HepG2 (cell line): ENCODE measurements around the gene ANO9. TPM values are rescaled to one million over a fixed set of nuclear protein-coding genes. Genes with fewer than 3 reads are reported as not detected.
A peak's percentile ranks its signal among the peaks of the same experiment; 100 is the strongest.

Source experiments
- ERF ChIP-seq: IDR thresholded peaks from 2 replicates; pipeline ENCODE4 v1.6.1; 2018; ENCODE audit warnings: missing biosample characterization, missing genetic modification reagents
- ETV6 ChIP-seq: sonication (generic); formaldehyde crosslinking; conservative IDR thresholded peaks from 2 replicates; pipeline ENCODE4 v1.4.0; 2020; ENCODE audit warnings: missing genetic modification reagents
- FOSL2 ChIP-seq: sonication (generic); formaldehyde crosslinking; IDR thresholded peaks from 2 replicates; pipeline ENCODE4 v1.4.0; 2020; ENCODE audit warnings: missing genetic modification reagents
- GTF3A ChIP-seq: sonication (generic); formaldehyde crosslinking; conservative IDR thresholded peaks from 2 replicates; pipeline ENCODE4 v1.4.0; 2020; ENCODE audit warnings: mild to moderate bottlenecking, missing genetic modification reagents
- HNF4G ChIP-seq, 2 experiments: sonication (generic) in 1 of 2; formaldehyde crosslinking in 1 of 2; IDR thresholded peaks; 2 replicates each; pipeline versions ENCODE4 v1.4.0 to v1.6.1; 2011 to 2020; ENCODE audit warnings: borderline replicate concordance in 2 of 2, low read depth in 2 of 2, mild to moderate bottlenecking in 2 of 2, low read length in 1 of 2, missing genetic modification reagents in 1 of 2, moderate library complexity in 1 of 2
- IRF2 ChIP-seq: IDR thresholded peaks from 2 replicates; pipeline ENCODE4 v1.6.1; 2018; ENCODE audit warnings: missing genetic modification reagents, missing compliant biosample characterization
- KLF6 ChIP-seq: IDR thresholded peaks from 2 replicates; pipeline ENCODE4 v1.8.0; 2016; ENCODE audit warnings: missing biosample characterization, missing genetic modification reagents
- MBNL3 ChIP-seq: fragments of 250-450 bp; sonication (Bioruptor Pico); conservative IDR thresholded peaks from 2 replicates; pipeline ENCODE4 v1.8.0; 2022; ENCODE audit warnings: mild to moderate bottlenecking, inconsistent platforms
- NPAS2 ChIP-seq: sonication (generic); formaldehyde crosslinking; IDR thresholded peaks from 2 replicates; pipeline ENCODE4 v1.8.0; 2022; ENCODE audit warnings: mild to moderate bottlenecking, missing genetic modification reagents, borderline replicate concordance
- NR2C2 ChIP-seq: sonication (generic); formaldehyde crosslinking; IDR thresholded peaks from 2 replicates; pipeline ENCODE4 v1.4.0; 2020; ENCODE audit warnings: missing genetic modification reagents, mild to moderate bottlenecking, moderate library complexity, borderline replicate concordance
- PATZ1 ChIP-seq: sonication (generic); formaldehyde crosslinking; IDR thresholded peaks from 2 replicates; pipeline ENCODE4 v1.4.0; 2020; ENCODE audit warnings: missing genetic modification reagents
- RARA ChIP-seq: IDR thresholded peaks from 2 replicates; pipeline ENCODE4 v1.6.1; 2016; ENCODE audit warnings: missing genetic modification reagents, missing compliant biosample characterization
- RBFOX2 ChIP-seq: fragments of 200-400 bp; formaldehyde crosslinking; IDR thresholded peaks from 2 replicates; pipeline ENCODE4 v1.6.1; 2017; ENCODE audit warnings: low read depth, mild to moderate bottlenecking, low read length
- TAF1 ChIP-seq: sonication (generic); formaldehyde crosslinking; IDR thresholded peaks from 2 replicates; pipeline ENCODE4 v1.4.0; 2020; ENCODE audit warnings: missing genetic modification reagents
- TARDBP ChIP-seq: sonication (generic); formaldehyde crosslinking; IDR thresholded peaks from 2 replicates; pipeline ENCODE4 v1.8.0; 2022; ENCODE audit warnings: mild to moderate bottlenecking, missing genetic modification reagents
- ZFP1 ChIP-seq: IDR thresholded peaks from 2 replicates; pipeline ENCODE4 v1.6.1; 2016
- ZNF101 ChIP-seq: sonication (generic); formaldehyde crosslinking; IDR thresholded peaks from 2 replicates; pipeline ENCODE4 v1.4.0; 2020; ENCODE audit warnings: mild to moderate bottlenecking, low read depth, missing genetic modification reagents, borderline replicate concordance
- ZNF230 ChIP-seq: sonication (generic); formaldehyde crosslinking; IDR thresholded peaks from 2 replicates; pipeline ENCODE4 v1.4.0; 2020; ENCODE audit warnings: mild to moderate bottlenecking, missing genetic modification reagents
- ZNF326 ChIP-seq: sonication (generic); formaldehyde crosslinking; IDR thresholded peaks from 2 replicates; pipeline ENCODE4 v1.4.0; 2020; ENCODE audit warnings: missing genetic modification reagents, borderline replicate concordance
- ZNF704 ChIP-seq: sonication (generic); formaldehyde crosslinking; IDR thresholded peaks from 2 replicates; pipeline ENCODE4 v1.8.1; 2023; ENCODE audit warnings: mild to moderate bottlenecking, inconsistent platforms, moderate library complexity, missing genetic modification reagents, borderline replicate concordance
- ZNF891 ChIP-seq: sonication (generic); formaldehyde crosslinking; IDR thresholded peaks from 2 replicates; pipeline ENCODE4 v1.5.0; 2020; ENCODE audit warnings: mild to moderate bottlenecking, missing genetic modification reagents
- polyA plus RNA-seq, 8 experiments: library from polyadenylated mRNA; depleted of rRNA in 3 of 8; stranded (reverse) in 7 of 8; unstranded in 1 of 8; fragments of >200 nt; fragmentation: Illumina TruSeq in 4 of 8; extraction: Trizol in 4 of 8; gene quantifications; 2 replicates each; pipeline versions ENCODE4 v1.2.1 to v1.2.3, GENCODE V29; 2011 to 2016; ENCODE audit warnings: low read depth in 4 of 8, missing spikeins in 1 of 8, mixed read lengths in 1 of 8; ENCODE audit not compliant: insufficient read depth in 1 of 8
- total RNA-seq, 5 experiments: library from RNA; depleted of rRNA; stranded (reverse); fragments of >200 nt; fragmentation: Illumina TruSeq; extraction: Trizol; gene quantifications; 2 replicates each; pipeline ENCODE4 v1.2.3, GENCODE V29; 2016; ENCODE audit warnings: low read depth in 1 of 5
- TF ChIP-seq, protein P1 (sequence below): sonication (generic); formaldehyde crosslinking; IDR thresholded peaks from 2 replicates; pipeline ENCODE4 v1.8.0; 2022; ENCODE audit warnings: mild to moderate bottlenecking, missing genetic modification reagents
- TF ChIP-seq, protein P2 (sequence below): sonication (generic); formaldehyde crosslinking; conservative IDR thresholded peaks from 2 replicates; pipeline ENCODE4 v1.4.0; 2020; ENCODE audit warnings: missing genetic modification reagents

Gene ANO9
- total and polyA plus RNA-seq, 2 of the 13 experiments (the other 11 are each of a cell fraction or from before 2014, with no cell fraction given): 8.9 to 14.3 TPM

GRCh38 chr11:409600-410483, 32.0 kb downstream of the ANO9 start (continued):
- TF ChIP-seq, protein P1, sequence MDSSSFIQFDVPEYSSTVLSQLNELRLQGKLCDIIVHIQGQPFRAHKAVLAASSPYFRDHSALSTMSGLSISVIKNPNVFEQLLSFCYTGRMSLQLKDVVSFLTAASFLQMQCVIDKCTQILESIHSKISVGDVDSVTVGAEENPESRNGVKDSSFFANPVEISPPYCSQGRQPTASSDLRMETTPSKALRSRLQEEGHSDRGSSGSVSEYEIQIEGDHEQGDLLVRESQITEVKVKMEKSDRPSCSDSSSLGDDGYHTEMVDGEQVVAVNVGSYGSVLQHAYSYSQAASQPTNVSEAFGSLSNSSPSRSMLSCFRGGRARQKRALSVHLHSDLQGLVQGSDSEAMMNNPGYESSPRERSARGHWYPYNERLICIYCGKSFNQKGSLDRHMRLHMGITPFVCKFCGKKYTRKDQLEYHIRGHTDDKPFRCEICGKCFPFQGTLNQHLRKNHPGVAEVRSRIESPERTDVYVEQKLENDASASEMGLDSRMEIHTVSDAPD: peak; percentile 74
- TF ChIP-seq ZNF704 (0 out of 2 replicates have a peak, but pooled peaks have one; percentile 48), ERF (no peak; the same call in 1 of the 2 replicates), KLF6 (CRISPR knock-in tag) (no peak), ZNF326 (CRISPR knock-in tag) (peak; percentile 84; the same call in 1 of the 2 replicates), HNF4G (IDR thresholded peaks at IDR 0.05; ENCODE audit: borderline replicate concordance, low read depth, low read length) (peak; percentile 49; the same call in 1 of the 2 replicates), HNF4G (CRISPR knock-in tag; IDR thresholded peaks at IDR 0.05; ENCODE audit: borderline replicate concordance, low read depth) (peak; percentile 58; the same call in 1 of the 2 replicates), NR2C2 (CRISPR knock-in tag) (peak; percentile 34; the same call in 1 of the 2 replicates), PATZ1 (CRISPR knock-in tag) (peak; percentile 33), GTF3A (CRISPR knock-in tag) (peak; percentile 37; the same call in 1 of the 2 replicates), RBFOX2 (peak; percentile 29; the same call in 1 of the 2 replicates), FOSL2 (CRISPR knock-in tag) (0 out of 2 replicates have a peak, but pooled peaks have one; percentile 8), ZNF891 (CRISPR knock-in tag) (peak; percentile 78), ZNF101 (CRISPR knock-in tag) (no peak), ZNF230 (CRISPR knock-in tag) (peak; percentile 67; the same call in 1 of the 2 replicates), NPAS2 (CRISPR knock-in tag) (no peak), IRF2 (CRISPR knock-in tag) (peak; percentile 66; the same call in 1 of the 2 replicates), ZFP1 (CRISPR knock-in tag) (no peak), RARA (CRISPR knock-in tag) (peak; percentile 68), TARDBP (CRISPR knock-in tag) (peak; percentile 65; the same call in 1 of the 2 replicates), TAF1 (peak; percentile 59), MBNL3 (CRISPR knock-in tag) (no peak), ETV6 (CRISPR knock-in tag) (no peak)
- TF ChIP-seq, protein P2, sequence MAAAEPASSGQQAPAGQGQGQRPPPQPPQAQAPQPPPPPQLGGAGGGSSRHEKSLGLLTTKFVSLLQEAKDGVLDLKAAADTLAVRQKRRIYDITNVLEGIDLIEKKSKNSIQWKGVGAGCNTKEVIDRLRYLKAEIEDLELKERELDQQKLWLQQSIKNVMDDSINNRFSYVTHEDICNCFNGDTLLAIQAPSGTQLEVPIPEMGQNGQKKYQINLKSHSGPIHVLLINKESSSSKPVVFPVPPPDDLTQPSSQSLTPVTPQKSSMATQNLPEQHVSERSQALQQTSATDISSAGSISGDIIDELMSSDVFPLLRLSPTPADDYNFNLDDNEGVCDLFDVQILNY (CRISPR knock-in tag): no peak
